CD4-positive, alpha-beta T cell treated with Interleukin-21 for 1 hour (primary cell): Measurements from ENCODE around the gene RPS19.

Source experiments
- DNase-seq: peaks from one replicate; pipeline ENCODE4 v3.0.0-alpha.2; 2020

Gene RPS19

GRCh38 chr19:41859618-41860418 lies at the start of gene RPS19:
Gene RPS19, plus strand, starts transcription at chr19:41860255. Its CDS starts 520 bp downstream, at chr19:41860775.
- peak; percentile 99 for DNase-seq

GRCh38 chr19:41810301-41810700 lies 49.8 kb upstream of the RPS19 start:
- DNase-seq, result no peak

- DNase-seq, result peak; percentile 15
These were observed 49.0 kb upstream of the RPS19 start for GRCh38 chr19:41811036-41811435.

- no peak for DNase-seq
These were observed 48.1 kb upstream of the RPS19 start for GRCh38 chr19:41811981-41812380.

GRCh38 chr19:41813911-41814310 lies 46.1 kb upstream of the RPS19 start:
- DNase-seq, result no peak

GRCh38 chr19:41815301-41815700 lies 44.8 kb upstream of the RPS19 start:
- DNase-seq, result no peak

- DNase-seq, result no peak
These were observed 43.3 kb upstream of the RPS19 start for GRCh38 chr19:41816761-41817160.

- DNase-seq, result peak; percentile 64
These were observed 38.9 kb upstream of the RPS19 start for GRCh38 chr19:41821003-41821735.

GRCh38 chr19:41837981-41838708 lies 21.9 kb upstream of the RPS19 start:
- no peak for DNase-seq

- no peak for DNase-seq
These were observed 20.8 kb upstream of the RPS19 start for GRCh38 chr19:41839211-41839610.

GRCh38 chr19:41843371-41843770 lies 16.7 kb upstream of the RPS19 start:
- no peak for DNase-seq

- DNase-seq, result no peak
These were observed 15.5 kb upstream of the RPS19 start, which contains the start of gene LYPD4 for GRCh38 chr19:41844601-41845000. Gene LYPD4, minus strand, starts transcription at chr19:41844683. Its CDS starts 5,398 bp downstream, at chr19:41839285.

GRCh38 chr19:41845001-41845050 lies 15.2 kb upstream of the RPS19 start, which contains the start of gene DMRTC2:
Gene DMRTC2, plus strand, starts transcription at chr19:41845042. Its CDS starts 2,387 bp downstream, at chr19:41847429.
- DNase-seq, result no peak

- DNase-seq, result no peak
These were observed 14.9 kb upstream of the RPS19 start for GRCh38 chr19:41845051-41845590.

GRCh38 chr19:41847351-41848105 lies 12.5 kb upstream of the RPS19 start:
- DNase-seq, result no peak

- DNase-seq, result no peak
These were observed 11.4 kb upstream of the RPS19 start for GRCh38 chr19:41848666-41849065.

GRCh38 chr19:41849067-41849466 lies 11.0 kb upstream of the RPS19 start:
- DNase-seq, result no peak

- no peak for DNase-seq
These were observed 9.7 kb upstream of the RPS19 start for GRCh38 chr19:41850381-41850780.

- no peak for DNase-seq
These were observed 8.6 kb upstream of the RPS19 start for GRCh38 chr19:41851456-41851855.

GRCh38 chr19:41853344-41853743 lies 6.7 kb upstream of the RPS19 start:
- no peak for DNase-seq

GRCh38 chr19:41853768-41854167 lies 6.3 kb upstream of the RPS19 start:
- no peak for DNase-seq

- no peak for DNase-seq
These were observed 840 bp upstream of the RPS19 start for GRCh38 chr19:41859213-41859617.
